HG03060 (cell line): ENCODE data around the gene C1QTNF3.
"Not testable (repeated sequence)": the region's sequence is repeated elsewhere in the genome, so short reads cannot be mapped to it uniquely, and the experiment has no call there.

Source experiments
- ATAC-seq: cut with Tn5 transposase; IDR thresholded peaks from one replicate; pipeline ENCODE4 v1.9.1; 2021; ENCODE audit warnings: low read depth, moderate number of reproducible peaks; ENCODE audit not compliant: unreplicated experiment

The C1QTNF3 gene

GRCh38 chr5:34026089-34026761 is 16.8 kb downstream of the C1QTNF3 start:
- no peak for ATAC-seq

GRCh38 chr5:34022121-34022705 is 20.8 kb downstream of the C1QTNF3 start:
- ATAC-seq, result peak; percentile 73

- no peak for ATAC-seq
Observed at GRCh38 chr5:34021334-34021733, 21.7 kb downstream of the C1QTNF3 start.

- no peak for ATAC-seq
Observed at GRCh38 chr5:34020726-34021125, 22.3 kb downstream of the C1QTNF3 start.

- no peak for ATAC-seq
Observed at GRCh38 chr5:34017254-34017653, 25.8 kb downstream of the C1QTNF3 start.

GRCh38 chr5:34016750-34017149 is 26.3 kb downstream of the C1QTNF3 start:
- ATAC-seq, result no peak

GRCh38 chr5:34016222-34016621 is 26.8 kb downstream of the C1QTNF3 start:
- no peak for ATAC-seq

GRCh38 chr5:34015120-34015822 is 27.7 kb downstream of the C1QTNF3 start:
- no peak for ATAC-seq

GRCh38 chr5:34014626-34015025 is 28.4 kb downstream of the C1QTNF3 start:
- no peak for ATAC-seq

GRCh38 chr5:34013547-34013946 is 29.5 kb downstream of the C1QTNF3 start:
- ATAC-seq, result no peak

- ATAC-seq, result no peak
Observed at GRCh38 chr5:34012791-34013190, 30.2 kb downstream of the C1QTNF3 start.

- no peak for ATAC-seq
Observed at GRCh38 chr5:34011536-34011935, 31.5 kb downstream of the C1QTNF3 start.

GRCh38 chr5:34010146-34010545 is 32.9 kb downstream of the C1QTNF3 start:
- ATAC-seq, result not testable (repeated sequence)

- ATAC-seq, result no peak
Observed at GRCh38 chr5:34009610-34010009, 33.4 kb downstream of the C1QTNF3 start.

- ATAC-seq, result no peak
Observed at GRCh38 chr5:34008802-34009201, 34.2 kb downstream of the C1QTNF3 start.

GRCh38 chr5:34007621-34008600 is 35.1 kb downstream of the C1QTNF3 start, which contains the start of gene AMACR:
TSS of gene AMACR (minus strand) at chr5:34008050. CDS start at chr5:34008019, 31 bp downstream.
- ATAC-seq, result peak; percentile 76

- ATAC-seq, result no peak
Observed at GRCh38 chr5:34007201-34007620, 35.8 kb downstream of the C1QTNF3 start.

- no peak for ATAC-seq
Observed at GRCh38 chr5:34005681-34006080, 37.3 kb downstream of the C1QTNF3 start.

GRCh38 chr5:34005211-34005610 is 37.8 kb downstream of the C1QTNF3 start:
- no peak for ATAC-seq

GRCh38 chr5:34003941-34004340 is 39.1 kb downstream of the C1QTNF3 start:
- no peak for ATAC-seq
